OCI-LY7 (cell line): ENCODE data around the gene APBB1. TPM values are rescaled to one million over a fixed set of nuclear protein-coding genes. Genes with fewer than 3 reads are reported as not detected.

ENCODE experiments used
- BruUV-seq: library from RNA; stranded (reverse); fragments of 400-500 nt; replicated peaks from 2 replicates; lab custom pipeline; 2021; lab: Mats Ljungman, UMichigan
- CTCF ChIA-PET: fragments of 300-600 bp; sonication (Branson Sonifier 250); formaldehyde crosslinking; loops from one replicate; lab custom pipeline; 2022; ENCODE audit warnings: antibody characterized with exemption; ENCODE audit not compliant: unreplicated experiment; lab: Charles Lee
- POLR2A ChIA-PET: fragments of 300-600 bp; sonication (Branson Sonifier 250); formaldehyde crosslinking; loops from one replicate; lab custom pipeline; 2022; ENCODE audit warnings: antibody characterized with exemption; lab: Charles Lee
- DNase-seq: peaks from one replicate; pipeline ENCODE4 v3.0.0-alpha.2; 2015; ENCODE audit warnings: low spot score
- H2AFZ ChIP-seq: fragments of 200-600 bp; sonication (generic), shearing (Covaris generic); 2 replicates; pipeline ENCODE4 v1.6.1; 2014; ENCODE audit warnings: mild to moderate bottlenecking, antibody characterized with exemption, low read length, moderate library complexity
- H3K27ac ChIP-seq: fragments of 200-600 bp; sonication (generic); 2 replicates; pipeline ENCODE4 v1.5.1; 2014; ENCODE audit warnings: mixed run types, low read depth, mild to moderate bottlenecking, moderate library complexity, low read length, inconsistent platforms; ENCODE audit not compliant: poor library complexity, severe bottlenecking
- H3K36me3 ChIP-seq: fragments of 200-600 bp; sonication (generic); 2 replicates; pipeline ENCODE4 v1.6.1; 2014; ENCODE audit warnings: mild to moderate bottlenecking, antibody characterized with exemption, low read length, moderate library complexity, mixed read lengths; ENCODE audit not compliant: insufficient read depth
- H3K4me1 ChIP-seq: fragments of 200-600 bp; sonication (generic); 2 replicates; pipeline ENCODE4 v1.5.1; 2014; ENCODE audit warnings: mild to moderate bottlenecking, low read length; ENCODE audit not compliant: insufficient read depth, poor library complexity, severe bottlenecking
- H3K4me2 ChIP-seq: fragments of 200-600 bp; sonication (generic); 2 replicates; pipeline ENCODE4 v1.6.1; 2014; ENCODE audit warnings: mild to moderate bottlenecking, low read length
- H3K4me3 ChIP-seq: fragments of 200-600 bp; sonication (generic); 2 replicates; pipeline ENCODE4 v1.5.1; 2014; ENCODE audit warnings: mild to moderate bottlenecking, low read depth, low read length; ENCODE audit not compliant: poor library complexity, severe bottlenecking
- H3K79me2 ChIP-seq: fragments of 200-600 bp; sonication (generic); 2 replicates; pipeline ENCODE4 v1.6.1; 2016; ENCODE audit warnings: low read depth, mild to moderate bottlenecking, low read length, moderate library complexity, mixed read lengths; ENCODE audit not compliant: insufficient read depth
- H3K9me2 ChIP-seq: fragments of 200-600 bp; sonication (generic); 2 replicates; pipeline ENCODE4 v1.6.1; 2016; ENCODE audit warnings: mild to moderate bottlenecking, low read length, mixed read lengths; ENCODE audit not compliant: insufficient read depth
- H3K9me3 ChIP-seq: fragments of 200-600 bp; sonication (generic); 2 replicates; pipeline ENCODE4 v1.6.1; 2014; ENCODE audit warnings: mild to moderate bottlenecking, mixed run types, low read length, mixed read lengths
- H4K20me1 ChIP-seq: fragments of 200-600 bp; sonication (generic); 2 replicates; pipeline ENCODE4 v1.6.1; 2014; ENCODE audit warnings: mild to moderate bottlenecking, antibody characterized with exemption, low read length, moderate library complexity, mixed read lengths; ENCODE audit not compliant: insufficient read depth
- CTCF ChIP-seq: fragments of 200-600 bp; sonication (generic); conservative IDR thresholded peaks from 2 replicates; pipeline ENCODE4 v1.5.1; 2014; ENCODE audit warnings: mild to moderate bottlenecking, antibody characterized with exemption, low read length, moderate library complexity, mixed read lengths
- EZH2phosphoT487 ChIP-seq: fragments of 200-600 bp; sonication (generic); IDR thresholded peaks from 2 replicates; pipeline ENCODE4 v1.6.1; 2018; ENCODE audit warnings: low read depth, borderline replicate concordance, mild to moderate bottlenecking, mixed run types, antibody characterized with exemption, low read length, moderate library complexity, mixed read lengths
- intact Hi-C: fragments of 100-400 bp; cut with micrococcal nuclease; formaldehyde crosslinking; loops from one replicate; pipeline ENCODE4 v1.10.0; 2022; ENCODE audit not compliant: unreplicated experiment
- total RNA-seq, 2 experiments: library from RNA; depleted of rRNA in 1 of 2; stranded (reverse); fragments of >200 nt in 1 of 2; shearing (Covaris generic) in 1 of 2; gene quantifications; 2 replicates each; pipeline ENCODE4 v1.2.3, GENCODE V29; 2014 to 2022

Gene APBB1
- total RNA-seq, 2 experiments from 2014 or later, result 25.5 to 30.4 TPM

GRCh38 chr11:6458352-6459098 lies 39.6 kb upstream of the APBB1 start:
- BruUV-seq, result no TSS peak
- H3K9me2 ChIP-seq, result no peaks in the 10 kb centered on the region
- H3K4me2 ChIP-seq, result no peak overlapping the region
- no peak overlapping the region for H3K27ac ChIP-seq
- ChIA-PET CTCF (no interaction called here), POLR2A (interaction anchor here (0.6 to 1.2 kb wide), 2 partner anchors 11 to 37 kb away, joined by 4 to 7 read pairs; no protein-coding TSS in a partner anchor)
- no peaks in the 10 kb centered on the region for H4K20me1 ChIP-seq
- TF ChIP-seq CTCF (no peak), EZH2phosphoT487 (no peak)
- no peak overlapping the region for H2AFZ ChIP-seq
- intact Hi-C loops, result no loop called here
- H3K9me3 ChIP-seq, result no peaks in the 10 kb centered on the region
- no peak for DNase-seq
- H3K79me2 ChIP-seq, result no peaks in the 10 kb centered on the region
- H3K4me1 ChIP-seq, result peaks cover 28% of the 10 kb centered on the region
- no peaks in the 10 kb centered on the region; the same call in 1 of the 2 replicates for H3K36me3 ChIP-seq
- H3K4me3 ChIP-seq, result no peak overlapping the region

- H4K20me1 ChIP-seq, result no peaks in the 10 kb centered on the region
- H3K4me3 ChIP-seq, result no peak overlapping the region
- no TSS peak for BruUV-seq
- H3K9me3 ChIP-seq, result no peaks in the 10 kb centered on the region
- TF ChIP-seq CTCF (no peak), EZH2phosphoT487 (no peak)
- DNase-seq, result no peak
- no peaks in the 10 kb centered on the region for H3K9me2 ChIP-seq
- peaks cover 30% of the 10 kb centered on the region for H3K4me1 ChIP-seq
- ChIA-PET POLR2A (no interaction called here), CTCF (no interaction called here)
- intact Hi-C loops, result no loop called here
- H3K4me2 ChIP-seq, result no peak overlapping the region
- no peaks in the 10 kb centered on the region for H3K79me2 ChIP-seq
- H3K36me3 ChIP-seq, result no peaks in the 10 kb centered on the region; the same call in 1 of the 2 replicates
- no peak overlapping the region for H2AFZ ChIP-seq
- H3K27ac ChIP-seq, result no peak overlapping the region
Observed at GRCh38 chr11:6457581-6458320, 38.9 kb upstream of the APBB1 start.
